ENCODE measurements around the gene CREG1.

- TF ChIP-seq CTCF (IDR thresholded peaks at IDR 0.05; ENCODE audit: control extremely low read depth in 1 of 3, insufficient read depth in 1 of 3, low read depth in 1 of 3, low read length in 3 of 3) = no peak
- TF ChIP-seq MAFK (IDR thresholded peaks at IDR 0.05; ENCODE audit: low read depth, low read length) = no peak
- TF ChIP-seq ASH2L (IDR thresholded peaks at IDR 0.05; ENCODE audit: low read length) = no peak
These were observed 49.7 kb downstream of the CREG1 start for GRCh38 chr1:167503626-167504466.

All from H1 (cell line).